COR-L47 (cell line): ENCODE data around the gene TSTD1.
"Not testable (repeated sequence)": the region's sequence is repeated elsewhere in the genome, so short reads cannot be mapped to it uniquely, and the experiment has no call there.

Source experiments
- DNase-seq: peaks from one replicate; lab custom pipeline; 2025; lab: John Stamatoyannopoulos, UW

The TSTD1 gene

DNA sequence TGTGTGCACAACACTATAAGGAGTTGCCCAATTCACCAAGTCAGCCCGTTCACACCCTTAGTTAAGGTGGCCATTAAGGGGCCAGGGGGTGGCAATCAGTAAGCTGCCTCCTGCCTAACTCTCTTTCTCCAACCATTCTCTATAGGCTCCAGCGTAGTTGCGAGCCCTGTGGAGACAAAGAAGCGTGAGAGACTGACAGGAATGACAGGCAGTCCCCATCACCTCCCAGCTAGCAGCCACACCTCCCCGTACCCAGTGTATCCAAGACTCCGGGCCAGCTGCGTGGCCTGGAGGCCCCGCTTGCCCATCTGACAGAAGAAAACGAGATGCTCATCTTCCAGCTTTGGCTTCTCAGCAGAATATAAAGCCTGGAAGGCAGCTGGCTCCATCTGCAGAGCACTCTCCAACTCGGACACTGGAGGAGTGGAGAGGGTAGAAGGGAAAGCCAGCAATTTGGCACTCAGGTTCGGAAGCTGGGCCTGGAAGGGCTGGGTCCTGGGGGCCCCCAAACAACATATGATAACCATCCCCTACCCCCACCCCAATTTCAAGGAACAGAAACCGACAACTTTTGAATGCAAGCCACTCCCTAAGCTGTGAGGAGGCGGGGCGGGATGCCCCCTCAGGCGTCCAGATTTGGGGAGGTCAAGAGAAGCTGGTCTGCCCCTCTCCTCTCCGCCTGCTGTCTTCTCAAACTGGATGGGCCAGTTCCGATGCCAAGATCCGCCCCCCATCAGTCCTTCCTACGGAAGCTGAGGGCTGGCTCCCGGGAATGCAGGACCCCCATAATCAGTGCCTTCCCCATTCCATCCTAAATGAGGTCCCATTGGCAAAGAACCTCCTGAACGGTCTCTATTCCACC lies 872 bp downstream of the TSTD1 start:
- peak; percentile 6 for DNase-seq

DNA sequence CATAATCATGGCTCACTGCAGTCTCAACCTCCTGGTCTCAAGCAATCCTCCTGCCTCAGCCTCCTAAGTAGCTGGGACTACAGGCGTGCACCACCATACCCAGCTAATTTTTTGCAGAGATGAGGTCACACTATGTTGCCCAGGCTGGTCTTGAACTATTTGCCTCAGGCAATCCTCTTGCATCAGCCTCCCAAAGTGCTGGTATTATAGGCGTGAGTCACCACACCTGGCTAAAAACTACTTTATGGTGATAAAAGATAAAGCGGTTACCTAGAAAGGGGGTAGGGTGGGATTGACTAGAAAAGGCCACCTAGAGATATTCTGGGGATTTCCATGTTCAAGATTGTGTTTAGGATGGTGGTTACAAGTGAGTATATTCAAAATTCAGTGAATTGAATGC lies 5.0 kb downstream of the TSTD1 start:
- no peak for DNase-seq

DNA sequence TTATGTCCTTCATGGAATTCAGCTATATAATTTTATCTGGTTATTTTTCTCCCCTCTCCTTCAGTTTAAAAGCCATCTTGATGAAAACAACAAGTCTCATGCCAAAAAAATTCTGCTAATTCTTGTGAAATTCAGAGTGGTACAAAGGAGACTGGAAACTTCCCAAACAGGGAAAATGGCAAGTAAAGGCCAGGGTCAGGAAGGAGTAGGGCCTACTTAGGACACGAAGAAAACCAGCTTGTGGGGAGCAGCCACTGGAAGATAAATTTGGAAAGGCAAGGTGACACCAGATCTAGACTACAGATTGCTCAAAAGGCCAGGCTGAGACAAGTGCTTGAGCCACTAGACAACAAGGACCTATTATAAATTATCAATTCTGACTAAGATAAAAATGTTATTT lies 6.4 kb downstream of the TSTD1 start:
- DNase-seq: no peak

DNA sequence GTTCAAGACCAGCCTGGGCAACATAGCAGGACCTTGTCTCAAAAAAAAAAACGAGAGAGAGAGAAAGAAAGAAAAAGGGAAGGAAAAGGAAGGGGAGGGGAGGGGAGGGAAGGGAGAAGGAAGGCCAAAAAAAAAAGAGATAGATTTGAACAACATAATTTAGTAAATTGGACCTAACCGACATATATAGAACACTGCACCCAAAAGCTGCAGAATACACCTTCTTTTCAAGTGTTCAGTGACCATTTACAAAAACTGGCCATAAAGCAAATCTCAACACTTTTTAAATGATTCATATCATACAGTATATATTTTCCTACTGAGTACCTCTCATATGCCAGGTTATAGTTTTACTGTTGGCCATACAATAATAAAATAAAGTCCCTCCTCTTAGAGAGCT lies 6.9 kb downstream of the TSTD1 start:
- no peak for DNase-seq

DNA sequence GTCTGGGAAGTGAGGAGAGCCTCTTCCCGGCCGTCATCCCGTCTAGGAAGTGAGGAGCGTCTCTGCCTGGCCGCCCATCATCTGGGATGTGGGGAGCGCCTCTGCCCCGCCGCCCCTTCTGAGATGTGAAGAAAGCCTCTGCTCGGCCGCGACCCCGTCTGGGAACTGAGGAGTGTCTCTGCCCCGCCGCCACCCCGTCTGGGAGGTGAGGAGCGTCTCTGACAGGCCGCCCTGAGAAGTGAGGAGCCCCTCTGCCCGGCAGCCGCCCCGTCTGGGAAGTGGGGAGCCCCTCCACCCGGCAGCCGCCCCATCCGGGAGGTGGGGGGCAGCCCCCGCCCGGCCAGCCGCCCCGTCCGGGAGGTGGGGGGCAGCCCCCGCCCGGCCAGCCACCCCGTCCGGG lies 9.3 kb downstream of the TSTD1 start:
- not testable (repeated sequence) for DNase-seq

DNA sequence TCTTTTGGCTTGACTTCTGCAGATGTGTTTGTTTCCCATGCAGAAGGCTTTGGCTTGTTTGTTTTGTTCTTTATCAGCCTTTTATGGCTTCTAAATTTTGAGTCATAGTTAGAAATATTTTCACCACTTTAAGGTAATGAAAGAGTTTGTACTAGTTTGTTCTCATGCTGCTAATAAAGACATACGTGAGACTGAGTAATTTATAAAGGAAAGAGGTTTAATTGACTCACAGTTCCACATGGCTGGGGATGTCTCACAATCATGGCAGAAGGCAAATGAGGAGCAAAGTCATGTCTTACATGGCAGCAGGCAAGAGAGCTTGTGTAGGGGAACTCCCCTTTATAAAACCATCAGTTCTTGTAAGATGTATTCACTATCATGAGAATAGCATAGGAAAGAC lies 11.8 kb downstream of the TSTD1 start:
- DNase-seq: not testable (repeated sequence)

DNA sequence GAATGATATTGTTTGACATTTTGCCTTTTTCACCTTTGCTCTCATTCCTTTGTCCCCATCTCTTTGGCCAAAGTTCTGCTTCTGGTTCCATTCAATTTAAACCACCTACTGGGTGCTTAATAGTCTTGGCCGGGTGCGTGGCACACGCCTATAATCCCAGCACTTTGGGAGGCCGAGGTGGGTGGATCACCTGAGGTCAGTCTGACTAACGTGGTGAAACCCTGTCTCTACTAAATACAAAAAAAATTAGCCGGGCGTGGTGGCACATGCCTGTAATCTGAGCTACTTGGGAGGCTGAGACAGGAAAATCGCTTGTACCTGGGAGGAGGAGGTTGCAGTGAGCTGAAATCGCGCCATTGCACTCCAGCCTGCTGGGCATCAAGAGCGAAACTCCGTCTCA lies 16.3 kb downstream of the TSTD1 start:
- not testable (repeated sequence) for DNase-seq

DNA sequence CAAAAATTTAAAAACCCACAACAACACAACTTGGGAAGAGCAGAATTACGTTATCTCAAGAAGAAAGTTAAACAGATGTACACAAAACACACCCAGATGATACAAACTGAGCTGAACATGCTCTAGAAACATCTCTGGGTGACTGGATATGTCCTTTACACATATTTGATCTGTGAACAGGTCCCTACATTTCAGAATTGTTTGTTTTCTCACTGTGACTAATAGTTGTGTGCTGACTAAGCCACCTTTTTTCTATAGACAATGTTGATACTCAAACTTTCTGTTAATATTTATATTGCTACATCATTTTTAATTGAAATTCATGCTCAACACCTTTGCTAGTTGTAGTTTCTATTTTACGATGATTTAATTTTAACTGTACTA lies 16.8 kb downstream of the TSTD1 start:
- no peak for DNase-seq

DNA sequence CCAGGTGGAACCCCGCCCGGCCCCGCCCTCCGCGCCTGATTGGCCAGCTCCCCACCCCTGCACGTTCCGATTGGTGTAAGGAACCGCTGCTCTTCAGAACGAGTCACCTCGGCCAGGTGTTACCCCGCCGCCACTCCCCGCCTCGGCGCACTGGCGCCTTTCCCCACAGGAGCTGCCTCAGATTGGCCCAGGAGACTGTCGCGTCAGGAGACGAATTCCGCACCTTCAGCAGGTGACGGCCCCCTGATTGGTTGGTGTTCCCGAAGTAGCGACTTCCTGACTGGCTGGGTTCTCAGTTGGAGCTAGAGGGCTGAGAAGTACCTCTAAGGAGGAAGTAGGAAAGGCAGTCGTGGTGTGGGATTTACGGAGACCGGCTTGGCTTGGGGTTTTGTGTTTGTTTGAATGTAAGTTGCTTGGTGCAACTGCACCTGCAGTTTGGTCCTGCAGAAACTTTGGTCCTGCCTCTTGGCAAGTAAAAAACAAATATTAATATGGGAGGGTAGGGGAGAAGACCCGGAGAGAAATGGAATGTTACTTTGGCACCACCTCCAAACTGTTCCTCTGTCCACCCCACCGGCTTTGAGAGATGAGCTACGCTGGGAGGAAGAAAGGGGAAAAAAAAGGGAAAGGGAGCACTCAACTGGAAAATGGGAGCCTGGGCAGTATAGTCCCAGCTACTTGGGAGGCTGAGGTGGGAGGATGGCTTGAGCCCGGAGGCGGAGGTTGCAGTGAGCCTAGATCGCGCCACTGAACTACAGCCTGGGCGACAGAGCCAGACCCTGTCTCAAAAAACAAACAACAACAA lies 17.4 kb downstream of the TSTD1 start:
- DNase-seq: peak; percentile 97

DNA sequence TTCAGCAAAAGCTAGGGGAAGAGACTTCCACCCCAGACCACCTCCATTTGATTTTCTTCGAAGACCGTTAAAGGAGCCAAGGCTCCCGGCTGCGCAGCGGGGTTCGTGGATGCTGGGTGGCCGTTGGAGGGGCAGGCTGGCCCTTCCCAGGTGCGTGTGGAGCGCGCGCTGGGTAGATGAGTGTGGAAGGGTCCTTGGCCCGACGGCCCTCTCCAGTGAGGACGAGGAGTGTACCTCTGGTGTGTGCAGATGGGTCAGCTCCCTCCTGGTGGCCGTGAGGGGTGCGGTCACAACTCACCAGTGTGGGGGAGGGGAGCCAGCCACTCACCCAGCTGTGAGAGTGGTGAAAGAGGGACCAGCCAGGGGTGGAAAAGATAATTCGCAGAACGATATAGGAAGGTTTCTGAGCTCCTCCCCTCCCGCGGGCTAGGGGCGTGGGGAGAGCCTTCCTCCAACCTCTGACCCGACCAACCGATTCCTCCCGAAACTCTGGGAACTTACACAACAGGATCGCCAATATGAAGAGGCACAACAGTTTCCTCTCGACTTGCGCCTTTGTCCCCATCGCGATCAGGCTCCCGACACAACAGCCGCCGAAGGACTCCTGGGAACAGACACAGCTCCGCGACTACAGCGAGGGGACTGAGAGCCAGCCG lies 18.1 kb downstream of the TSTD1 start, which contains the start of gene F11R:
Gene F11R, minus strand, starts transcription at position 644 of the 656 bp plus-strand sequence. Its CDS starts 79 bp downstream, at position 565.
- peak; percentile 54 for DNase-seq

DNA sequence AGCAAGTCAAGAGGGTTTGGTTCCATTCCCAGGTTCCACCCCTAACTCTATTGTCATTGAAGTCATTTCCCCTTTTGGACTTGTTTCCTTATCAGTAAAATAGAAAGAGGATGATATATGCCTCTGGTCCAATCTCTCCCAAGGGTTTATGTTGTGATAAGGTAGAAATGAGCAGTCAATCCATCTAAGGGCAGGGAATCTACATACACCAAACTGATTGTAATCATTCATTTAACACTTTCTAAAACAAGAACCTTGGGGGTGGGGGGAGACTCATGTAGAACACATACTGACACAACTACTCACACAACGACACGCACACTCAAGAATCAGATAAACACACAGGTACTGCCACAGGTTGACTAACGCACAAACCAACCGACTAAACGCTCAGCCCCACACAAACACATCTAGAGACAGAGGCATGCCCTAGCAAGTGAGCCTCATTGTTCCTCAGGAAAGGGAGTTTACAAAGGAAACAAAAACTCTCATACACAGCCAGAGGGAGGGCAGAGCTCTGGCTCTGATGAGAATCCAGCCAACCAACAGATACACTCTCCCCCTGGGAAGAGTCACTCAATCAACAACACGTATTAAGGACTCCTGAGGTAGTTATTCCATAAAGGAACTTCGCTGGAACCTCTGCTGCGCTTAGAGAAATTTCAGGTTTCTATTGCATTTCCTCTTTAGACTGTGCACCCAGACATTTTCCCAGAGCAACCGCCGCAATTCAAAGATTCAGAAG lies 18.8 kb downstream of the TSTD1 start:
- DNase-seq: peak; percentile 20

DNA sequence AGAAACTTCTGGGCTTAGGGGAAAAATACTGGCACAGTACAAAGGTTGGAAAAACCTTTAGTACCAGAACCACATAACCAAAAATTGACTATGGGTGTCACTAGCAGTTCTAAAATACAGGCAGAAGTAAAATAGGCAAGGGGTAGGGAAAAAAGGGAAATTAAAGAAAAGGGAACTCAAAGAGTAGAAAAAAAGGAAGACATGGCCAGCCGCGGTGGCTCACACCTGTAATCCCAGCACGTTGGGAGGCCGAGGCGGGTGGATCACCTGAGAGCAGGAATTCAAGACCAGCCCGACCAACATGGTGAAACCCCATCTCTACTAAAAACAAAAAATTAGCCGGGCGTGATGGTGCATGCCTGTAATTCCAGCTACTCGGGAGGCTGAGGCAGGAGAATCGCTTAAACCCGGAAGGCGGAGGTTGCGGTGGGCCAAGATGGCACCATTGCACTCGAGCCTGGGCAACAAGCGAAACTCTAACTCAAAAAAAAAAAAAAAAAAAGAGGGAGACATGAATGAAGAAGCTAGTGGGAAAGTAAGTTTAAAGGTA lies 19.6 kb downstream of the TSTD1 start:
- DNase-seq: not testable (repeated sequence)

DNA sequence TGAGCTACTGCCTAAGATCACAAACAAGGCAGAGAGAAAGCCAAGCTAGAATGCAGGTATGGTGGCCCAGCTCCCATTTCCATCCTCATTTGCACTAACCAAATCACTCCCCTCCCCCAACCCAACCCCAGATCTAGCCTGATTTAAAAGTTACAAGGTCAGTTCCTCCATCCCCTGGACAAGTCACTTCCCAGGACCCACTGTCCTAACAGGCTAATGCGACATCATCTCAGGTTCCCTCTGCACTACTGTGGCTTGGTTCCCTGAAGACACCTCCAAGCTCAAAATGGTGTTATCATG lies 20.2 kb downstream of the TSTD1 start:
- no peak for DNase-seq

DNA sequence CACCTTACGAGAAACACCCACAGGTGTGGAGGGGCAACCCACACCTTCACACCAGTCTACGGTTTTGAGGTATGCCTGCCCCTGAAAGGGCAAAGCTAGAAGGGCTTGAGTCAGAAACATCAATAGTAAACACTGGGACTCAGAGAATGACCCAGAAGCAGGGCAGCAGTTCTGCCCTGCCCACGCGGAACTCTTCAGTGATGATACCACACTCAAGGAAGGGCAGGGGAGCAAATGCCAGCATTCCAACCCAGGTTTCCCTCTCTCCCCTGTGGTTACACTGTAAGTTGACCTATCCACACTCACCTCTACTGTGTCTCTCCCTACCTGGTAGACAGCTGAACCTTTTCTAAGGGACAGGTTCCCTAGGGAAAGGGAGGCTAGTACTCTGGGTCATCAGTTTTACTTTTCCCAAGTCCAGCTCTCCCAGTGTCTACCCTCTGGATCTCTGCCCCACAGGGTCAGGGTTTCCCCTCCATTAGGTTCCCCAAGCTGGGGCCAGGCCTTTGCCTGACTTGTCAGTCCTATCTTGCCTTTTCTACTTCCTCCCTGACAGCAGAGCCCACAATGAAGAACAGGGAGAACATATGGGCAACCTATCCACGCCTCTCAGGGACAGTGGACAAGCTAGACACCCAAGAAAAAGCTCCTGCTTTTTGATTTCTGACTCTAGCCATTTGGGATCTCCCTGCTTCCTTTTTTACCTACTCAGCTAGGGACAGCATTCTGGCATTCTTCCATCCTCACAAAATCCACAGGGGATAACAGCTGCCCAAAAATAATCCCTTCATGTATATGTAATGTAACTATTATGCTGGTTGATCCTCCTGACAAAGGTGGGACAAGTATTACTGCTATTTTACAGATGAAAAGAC lies 20.8 kb downstream of the TSTD1 start:
- no peak for DNase-seq

DNA sequence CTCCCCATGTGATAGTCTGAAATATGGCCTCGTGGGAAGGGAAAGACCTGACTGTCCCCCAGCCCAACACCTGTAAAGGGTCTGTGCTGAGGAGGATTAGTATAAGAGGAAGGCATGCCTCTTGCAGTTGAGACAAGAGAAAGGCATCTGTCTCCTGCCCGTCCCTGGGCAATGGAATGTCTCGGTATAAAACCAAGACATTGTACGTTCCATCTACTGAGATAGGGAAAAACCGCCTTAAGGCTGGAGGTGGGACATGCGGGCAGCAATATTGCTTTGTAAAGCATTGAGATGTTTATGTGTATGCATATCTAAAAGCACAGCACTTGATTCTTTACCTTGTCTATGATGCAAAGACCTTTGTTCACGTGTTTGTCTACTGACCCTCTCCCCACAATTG lies 21.6 kb downstream of the TSTD1 start:
- DNase-seq: not testable (repeated sequence)

DNA sequence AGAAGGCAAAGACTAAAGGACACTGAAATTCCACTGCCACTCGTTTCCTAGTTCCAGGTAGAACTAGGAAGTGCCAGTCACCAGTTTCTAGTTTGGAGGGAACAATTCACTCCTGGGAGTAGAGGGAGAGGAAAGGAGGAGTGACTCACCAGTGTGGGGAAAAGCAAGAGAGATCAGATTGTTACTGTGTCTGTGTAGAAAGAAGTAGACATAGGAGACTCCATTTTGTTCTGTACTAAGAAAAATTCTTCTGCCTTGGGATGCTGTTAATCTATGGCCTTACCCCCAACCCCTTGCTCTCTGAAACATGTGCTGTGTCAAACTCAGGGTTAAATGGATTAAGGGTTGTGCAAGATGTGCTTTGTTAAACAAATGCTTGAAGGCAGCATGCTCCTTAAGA lies 22.1 kb downstream of the TSTD1 start:
- not testable (repeated sequence) for DNase-seq

DNA sequence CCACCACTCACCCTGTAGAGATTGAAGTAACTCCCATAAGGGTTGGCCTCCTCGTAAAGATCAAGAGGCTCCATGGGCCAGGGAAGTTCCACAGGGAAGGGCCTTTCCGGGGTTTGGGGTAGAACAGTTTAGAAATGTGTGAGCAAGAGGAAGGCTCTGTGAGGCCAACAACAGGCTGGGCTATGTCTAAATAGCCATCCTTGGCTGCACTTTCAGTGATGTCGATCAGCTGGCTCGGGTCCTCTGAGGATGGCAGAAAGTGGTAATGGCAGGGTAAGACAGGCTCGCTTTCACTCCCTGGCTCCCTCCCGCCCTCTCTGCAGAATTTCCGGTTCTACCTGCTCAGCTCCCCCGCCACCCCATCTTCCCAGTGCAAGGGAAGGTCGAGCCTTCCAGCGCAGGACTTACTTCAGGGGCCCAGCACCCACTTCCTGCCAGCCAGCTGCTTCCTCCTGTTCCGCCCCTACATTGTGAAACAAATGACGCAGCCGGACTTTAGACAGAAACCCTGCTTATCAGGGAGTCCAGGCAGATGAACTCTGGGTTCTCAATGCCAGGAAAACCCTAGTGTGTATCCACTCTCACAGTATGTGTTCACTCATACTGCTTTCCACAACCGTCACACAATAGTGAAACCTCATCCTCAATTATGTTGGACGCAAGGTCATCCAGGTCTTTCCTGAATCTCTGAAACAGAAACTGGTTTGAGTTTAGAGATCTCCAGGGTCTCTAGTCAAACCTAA lies 25.1 kb downstream of the TSTD1 start:
- no peak for DNase-seq

DNA sequence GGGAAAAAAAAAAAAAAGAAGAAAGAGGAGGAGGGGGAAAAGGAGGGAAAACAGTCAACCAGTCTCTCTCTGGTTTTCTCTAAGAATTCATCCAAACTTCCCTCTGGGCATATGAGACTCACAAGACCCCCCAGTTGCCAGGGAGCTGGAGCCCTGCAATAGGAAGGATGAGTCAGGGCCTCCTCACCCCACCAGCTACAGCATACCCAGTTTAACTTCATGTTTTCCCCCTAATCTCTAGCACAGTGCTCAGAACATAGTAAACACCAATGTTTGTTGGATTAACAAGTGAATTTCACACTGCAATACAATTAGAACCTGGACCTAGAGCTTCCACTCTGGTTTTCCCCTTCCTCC lies 25.7 kb downstream of the TSTD1 start:
- no peak for DNase-seq

DNA sequence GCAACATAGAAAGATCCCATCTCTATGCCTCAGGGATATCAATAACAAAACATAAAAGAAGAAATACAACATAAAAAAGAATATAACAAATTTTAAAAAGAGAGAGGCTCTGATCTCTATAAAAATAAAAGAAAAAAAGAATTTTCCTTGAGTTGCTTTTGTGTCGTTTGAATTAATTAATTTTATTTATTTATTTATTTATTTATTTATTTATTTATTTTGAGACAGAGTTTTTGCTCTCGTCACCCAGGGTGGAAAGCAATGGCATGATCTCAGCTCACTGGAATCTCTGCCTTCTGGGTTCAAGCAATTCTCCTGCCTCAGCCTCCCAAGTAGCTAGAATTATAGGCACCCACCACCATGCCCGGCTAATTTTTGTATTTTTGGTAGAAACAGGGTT lies 26.3 kb downstream of the TSTD1 start:
- no peak for DNase-seq

DNA sequence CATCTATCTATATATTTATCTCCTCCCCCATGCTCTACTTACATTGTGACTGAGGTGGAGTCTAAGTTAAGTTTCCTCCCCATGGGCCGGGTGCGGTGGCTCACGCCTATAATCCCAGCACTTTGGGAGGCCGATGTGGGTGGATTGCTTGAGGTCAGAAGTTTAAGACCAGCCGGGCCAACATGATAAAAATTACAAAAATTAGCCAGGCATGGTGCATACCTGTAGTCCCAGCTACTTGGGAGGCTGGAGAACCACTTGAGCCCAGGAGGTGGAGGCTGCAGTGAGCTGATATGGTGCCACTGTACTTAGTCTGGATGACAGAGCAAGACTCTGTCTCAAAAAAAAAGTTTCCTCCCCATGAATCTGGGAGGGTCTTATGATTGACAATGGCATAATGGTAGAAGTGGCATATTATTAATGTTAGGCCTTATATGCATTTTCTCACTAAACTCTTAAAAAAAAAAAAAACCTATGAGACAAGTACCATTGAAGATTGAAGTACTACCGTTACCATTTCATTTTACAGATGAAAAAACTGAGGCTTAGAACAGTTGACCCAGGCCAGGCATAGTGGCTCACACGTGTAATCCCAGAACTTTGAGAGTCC lies 29.1 kb downstream of the TSTD1 start:
- DNase-seq: no peak
